H9 (cell line): ENCODE results near the gene POU3F3. TPM values are rescaled to one million over a fixed set of nuclear protein-coding genes. Genes with fewer than 3 reads are reported as not detected.

Experiments
- DNase-seq: peaks from one replicate; pipeline ENCODE4 v3.0.0-alpha.2; 2017
- H2AFZ ChIP-seq: one replicate; pipeline ENCODE4 v1.6.1; 2013; ENCODE audit warnings: mild to moderate bottlenecking, low read length, control low read depth, moderate library complexity
- H2AK5ac ChIP-seq: 2 replicates; pipeline ENCODE4 v1.6.1; 2013; ENCODE audit warnings: low read length, control low read depth, mixed read lengths; ENCODE audit not compliant: insufficient read length
- H2BK120ac ChIP-seq: one replicate; pipeline ENCODE4 v1.6.1; 2013; ENCODE audit warnings: low read depth, mild to moderate bottlenecking, low read length, control low read depth, inconsistent platforms; ENCODE audit not compliant: poor library complexity, severe bottlenecking
- H2BK12ac ChIP-seq: 2 replicates; pipeline ENCODE4 v1.6.1; 2013; ENCODE audit warnings: low read length, control low read depth, mixed read lengths, low read depth; ENCODE audit not compliant: insufficient read length
- H2BK15ac ChIP-seq: 2 replicates; pipeline ENCODE4 v1.6.1; 2013; ENCODE audit warnings: low read depth, low read length, control low read depth
- H2BK20ac ChIP-seq: one replicate; pipeline ENCODE4 v1.6.1; 2013; ENCODE audit warnings: low read depth, mild to moderate bottlenecking, low read length, control low read depth, inconsistent platforms; ENCODE audit not compliant: poor library complexity, severe bottlenecking
- H2BK5ac ChIP-seq: 2 replicates; pipeline ENCODE4 v1.6.1; 2013; ENCODE audit warnings: low read length, control low read depth, mixed read lengths; ENCODE audit not compliant: insufficient read length
- H3K14ac ChIP-seq: 2 replicates; pipeline ENCODE4 v1.6.1; 2013; ENCODE audit warnings: low read length, control low read depth; ENCODE audit not compliant: insufficient read depth
- H3K18ac ChIP-seq: 2 replicates; pipeline ENCODE4 v1.6.1; 2013; ENCODE audit warnings: low read depth, mild to moderate bottlenecking, mixed read lengths, low read length, control low read depth; ENCODE audit not compliant: insufficient read length
- H3K23ac ChIP-seq: 2 replicates; pipeline ENCODE4 v1.6.1; 2013; ENCODE audit warnings: low read length, control low read depth, mixed read lengths, low read depth; ENCODE audit not compliant: insufficient read length
- H3K23me2 ChIP-seq: 2 replicates; pipeline ENCODE4 v1.6.1; 2013; ENCODE audit warnings: low read depth, mild to moderate bottlenecking, mixed read lengths, low read length, control low read depth; ENCODE audit not compliant: insufficient read length, poor library complexity, severe bottlenecking
- H3K27ac ChIP-seq: 2 replicates; pipeline ENCODE4 v1.5.1; 2013; ENCODE audit warnings: low read length, control low read depth, mixed read lengths, low read depth; ENCODE audit not compliant: insufficient read length
- H3K27me3 ChIP-seq: 2 replicates; pipeline ENCODE4 v1.6.1; 2013; ENCODE audit warnings: low read length, control low read depth, inconsistent platforms; ENCODE audit not compliant: insufficient read depth
- H3K4ac ChIP-seq: 2 replicates; pipeline ENCODE4 v1.6.1; 2013; ENCODE audit warnings: low read depth, mild to moderate bottlenecking, control low read depth, inconsistent platforms, low read length, moderate library complexity
- H3K4me1 ChIP-seq: 2 replicates; pipeline ENCODE4 v1.6.1; 2013; ENCODE audit warnings: low read length, control low read depth, inconsistent platforms; ENCODE audit not compliant: insufficient read depth
- H3K4me2 ChIP-seq: 2 replicates; pipeline ENCODE4 v1.6.1; 2013; ENCODE audit warnings: low read length, control low read depth, mixed read lengths; ENCODE audit not compliant: insufficient read length, insufficient read depth
- H3K56ac ChIP-seq: 2 replicates; pipeline ENCODE4 v1.6.1; 2013; ENCODE audit warnings: low read depth, mild to moderate bottlenecking, mixed read lengths, low read length, control low read depth; ENCODE audit not compliant: insufficient read length
- H3K79me1 ChIP-seq: 2 replicates; pipeline ENCODE4 v1.6.1; 2013; ENCODE audit warnings: low read depth, mild to moderate bottlenecking, moderate library complexity, low read length, control low read depth, inconsistent platforms; ENCODE audit not compliant: insufficient read depth, poor library complexity, severe bottlenecking
- H3K79me2 ChIP-seq: 2 replicates; pipeline ENCODE4 v1.6.1; 2013; ENCODE audit warnings: low read length, control low read depth, inconsistent platforms; ENCODE audit not compliant: insufficient read depth
- H3K9ac ChIP-seq: 2 replicates; pipeline ENCODE4 v1.6.1; 2013; ENCODE audit warnings: low read length, control low read depth, mixed read lengths; ENCODE audit not compliant: insufficient read length; ENCODE audit errors: extremely low read depth
- H3K9me3 ChIP-seq: one replicate; pipeline ENCODE4 v1.6.1; 2013; ENCODE audit warnings: low read depth, low read length, inconsistent platforms; ENCODE audit not compliant: control insufficient read depth
- H3T11ph ChIP-seq: one replicate; pipeline ENCODE4 v1.6.1; 2013; ENCODE audit warnings: mild to moderate bottlenecking, low read length, control low read depth, inconsistent platforms
- H4K20me1 ChIP-seq: one replicate; pipeline ENCODE4 v1.6.1; 2013; ENCODE audit not compliant: control insufficient read depth, insufficient read length, insufficient read depth
- H4K5ac ChIP-seq: 2 replicates; pipeline ENCODE4 v1.6.1; 2013; ENCODE audit warnings: low read depth, mild to moderate bottlenecking, mixed read lengths, low read length, control low read depth; ENCODE audit not compliant: insufficient read length
- H4K8ac ChIP-seq: replicated peaks from 2 replicates; pipeline ENCODE4 v1.6.1; 2013; ENCODE audit warnings: low read length, control low read depth, mixed read lengths, low read depth; ENCODE audit not compliant: insufficient read length
- H4K91ac ChIP-seq: 2 replicates; pipeline ENCODE4 v1.6.1; 2013; ENCODE audit warnings: low read depth, mild to moderate bottlenecking, moderate library complexity, mixed read lengths, low read length, control low read depth; ENCODE audit not compliant: insufficient read length
- H3K27ac Mint-ChIP-seq, 3 experiments: 2 replicates in 2 of 3; 3 replicates in 1 of 3; pipeline ENCODE4 v1.8.0; 2020 to 2021; ENCODE audit warnings: mixed read lengths in 3 of 3, mild to moderate bottlenecking in 1 of 3, moderate library complexity in 1 of 3
- H3K27me3 Mint-ChIP-seq: 2 replicates; pipeline ENCODE4 v1.8.0; 2021; ENCODE audit warnings: low read depth, mild to moderate bottlenecking, moderate library complexity, mixed read lengths
- H3K36me3 Mint-ChIP-seq, 3 experiments: 2 replicates in 2 of 3; 3 replicates in 1 of 3; pipeline ENCODE4 v1.8.0; 2020 to 2021; ENCODE audit warnings: low read depth in 3 of 3, mixed read lengths in 3 of 3; ENCODE audit not compliant: insufficient read depth in 1 of 3
- H3K4me1 Mint-ChIP-seq, 2 experiments: 2 replicates each; pipeline ENCODE4 v1.8.0; 2020; ENCODE audit warnings: mixed read lengths in 2 of 2
- H3K4me3 Mint-ChIP-seq, 2 experiments: 2 replicates in 1 of 2; 3 replicates in 1 of 2; pipeline ENCODE4 v1.8.0; 2020 to 2021; ENCODE audit warnings: mild to moderate bottlenecking in 2 of 2, mixed read lengths in 2 of 2, moderate library complexity in 1 of 2
- H3K9me3 Mint-ChIP-seq, 2 experiments: 2 replicates in 1 of 2; 3 replicates in 1 of 2; pipeline ENCODE4 v1.8.0; 2020; ENCODE audit warnings: mild to moderate bottlenecking in 2 of 2, mixed read lengths in 2 of 2, moderate library complexity in 1 of 2
- WGBS: extraction: QIAGEN DNeasy Blood & Tissue Kit; methylation state at CpG from one replicate; pipeline ENCODE4 v1.1.7; 2013; ENCODE audit warnings: missing lambda C conversion rate, low lambda C conversion rate, mixed read lengths; ENCODE audit not compliant: insufficient read length; ENCODE audit errors: extremely low coverage; 5-methylcytosine and 5-hydroxymethylcytosine counted together
- total RNA-seq: library from RNA; stranded (reverse); gene quantifications from 2 replicates; pipeline ENCODE4 v1.2.1, GENCODE V29; 2021
- TF ChIP-seq, protein P1 (sequence below): fragments of 200-600 bp; sonication (generic); conservative IDR thresholded peaks from 3 replicates; pipeline ENCODE4 v1.8.0; 2021; ENCODE audit warnings: antibody characterized with exemption, mild to moderate bottlenecking

Gene POU3F3
- total RNA-seq, 1 experiment from 2014 or later, result not detected

DNA sequence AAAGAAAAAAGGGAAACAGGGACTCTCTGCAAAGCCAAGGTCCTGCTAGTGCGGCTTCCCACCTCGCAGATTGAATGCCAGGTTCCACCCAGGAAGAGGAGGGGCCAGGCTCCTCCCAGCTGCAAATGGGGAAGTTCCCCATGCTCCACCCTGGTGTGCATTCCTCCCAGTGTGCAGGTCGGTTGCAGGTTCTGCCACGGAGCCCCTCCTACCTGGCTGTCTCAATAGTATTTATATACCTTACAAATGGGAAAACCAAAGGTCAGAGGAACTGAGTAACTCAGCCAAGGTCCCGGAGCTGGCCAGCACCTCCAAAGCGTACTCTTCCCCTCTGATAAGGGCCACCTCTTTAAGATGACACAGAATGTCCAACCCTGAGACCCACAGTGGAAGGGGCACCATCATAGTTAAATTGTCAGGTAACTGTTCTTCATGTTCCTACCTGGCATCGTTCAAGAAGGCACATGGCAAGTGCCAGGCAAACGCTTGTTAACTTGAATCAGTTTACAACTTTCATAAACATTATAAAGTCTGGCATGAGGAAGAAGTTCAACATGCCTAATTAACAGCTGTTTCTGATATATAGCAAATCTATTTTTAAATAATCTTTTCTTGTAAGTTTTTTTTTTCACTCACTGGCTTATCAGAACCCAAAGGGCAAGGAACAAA, 35.5 kb downstream of the POU3F3 start:
- Histone ChIP-seq H3K79me2 (no peaks in the 10 kb centered on the region), H3K79me1 (no peaks in the 10 kb centered on the region), H4K8ac (no peak overlapping the region), H3K4me1 (no peaks in the 10 kb centered on the region), H3K9me3 (no peaks in the 10 kb centered on the region), H2AK5ac (no peak overlapping the region), H3K14ac (no peak overlapping the region), H3K56ac (no peak overlapping the region), H3K4ac (no peak overlapping the region), H2AFZ (peak overlapping the region; percentile 60), H3K23me2 (no peaks in the 10 kb centered on the region), H2BK5ac (no peak overlapping the region), H3K9ac (no peak overlapping the region), H4K91ac (no peak overlapping the region), H3K18ac (no peak overlapping the region), H3K27ac (no peak overlapping the region), H4K5ac (no peak overlapping the region), H3K23ac (no peak overlapping the region), H2BK120ac (no peak overlapping the region), H4K20me1 (no peaks in the 10 kb centered on the region), H3K4me2 (no peak overlapping the region), H2BK20ac (no peak overlapping the region), H3K27me3 (no peaks in the 10 kb centered on the region), H2BK12ac (no peak overlapping the region), H3T11ph (no peak overlapping the region), H2BK15ac (no peak overlapping the region)
- no peaks in the 10 kb centered on the region for H3K36me3 Mint-ChIP-seq
- no peak overlapping the region for H3K4me3 Mint-ChIP-seq
- peaks cover 20% of the 10 kb centered on the region for H3K27me3 Mint-ChIP-seq
- peaks cover 22 to 25% of the 10 kb centered on the region in 2 experiments for H3K4me1 Mint-ChIP-seq
- WGBS, result no CpG with 5 or more reads among the region's 8 CpGs
- DNase-seq, result peak; percentile 50
- H3K9me3 Mint-ChIP-seq, result no peaks in the 10 kb centered on the region; a peak in 2 of 5 replicates
- TF ChIP-seq, protein P1, sequence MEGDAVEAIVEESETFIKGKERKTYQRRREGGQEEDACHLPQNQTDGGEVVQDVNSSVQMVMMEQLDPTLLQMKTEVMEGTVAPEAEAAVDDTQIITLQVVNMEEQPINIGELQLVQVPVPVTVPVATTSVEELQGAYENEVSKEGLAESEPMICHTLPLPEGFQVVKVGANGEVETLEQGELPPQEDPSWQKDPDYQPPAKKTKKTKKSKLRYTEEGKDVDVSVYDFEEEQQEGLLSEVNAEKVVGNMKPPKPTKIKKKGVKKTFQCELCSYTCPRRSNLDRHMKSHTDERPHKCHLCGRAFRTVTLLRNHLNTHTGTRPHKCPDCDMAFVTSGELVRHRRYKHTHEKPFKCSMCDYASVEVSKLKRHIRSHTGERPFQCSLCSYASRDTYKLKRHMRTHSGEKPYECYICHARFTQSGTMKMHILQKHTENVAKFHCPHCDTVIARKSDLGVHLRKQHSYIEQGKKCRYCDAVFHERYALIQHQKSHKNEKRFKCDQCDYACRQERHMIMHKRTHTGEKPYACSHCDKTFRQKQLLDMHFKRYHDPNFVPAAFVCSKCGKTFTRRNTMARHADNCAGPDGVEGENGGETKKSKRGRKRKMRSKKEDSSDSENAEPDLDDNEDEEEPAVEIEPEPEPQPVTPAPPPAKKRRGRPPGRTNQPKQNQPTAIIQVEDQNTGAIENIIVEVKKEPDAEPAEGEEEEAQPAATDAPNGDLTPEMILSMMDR, result no peak
- H3K27ac Mint-ChIP-seq, result no peak overlapping the region
